H1 (cell line): ENCODE results near the gene RASGRP3. TPM values are rescaled to one million over a fixed set of nuclear protein-coding genes. Genes with fewer than 3 reads are reported as not detected.

ENCODE experiments used
- CTCF ChIA-PET: fragments of 300-600 bp; sonication (Branson Sonifier 250); formaldehyde crosslinking; loops from one replicate; lab custom pipeline; 2021; ENCODE audit not compliant: partially characterized antibody; lab: Charles Lee
- POLR2A ChIA-PET: fragments of 300-600 bp; sonication (Branson Sonifier 250); formaldehyde crosslinking; loops from one replicate; lab custom pipeline; 2021; ENCODE audit warnings: inconsistent platforms; ENCODE audit not compliant: partially characterized antibody; lab: Charles Lee
- DNase-seq, 2 experiments: peaks; one replicate each; pipeline versions ENCODE4 v3.0.0 to v3.0.0-alpha.2; 2010 to 2022; ENCODE audit warnings: low spot score in 2 of 2, low read depth in 1 of 2, mixed read lengths in 1 of 2
- FAIRE-seq: peaks from 2 replicates; lab custom pipeline; 2011; peaks lifted over from hg19 to GRCh38; lab: Jason Lieb, UNC
- H2AFZ ChIP-seq: 2 replicates; pipeline ENCODE4 v1.8.1; 2012; ENCODE audit warnings: low read length, inconsistent platforms
- H2AK5ac ChIP-seq: 2 replicates; pipeline ENCODE4 v1.6.1; 2013; ENCODE audit warnings: low read depth, low read length
- H2BK120ac ChIP-seq: replicated peaks from 2 replicates; pipeline ENCODE3; 2013; ENCODE audit warnings: low read depth, low read length, inconsistent platforms
- H2BK12ac ChIP-seq: 2 replicates; pipeline ENCODE4 v1.6.1; 2013; ENCODE audit warnings: low read depth, low read length
- H2BK15ac ChIP-seq: 2 replicates; pipeline ENCODE4 v1.6.1; 2013; ENCODE audit warnings: low read length
- H2BK20ac ChIP-seq: 2 replicates; pipeline ENCODE4 v1.6.1; 2013; ENCODE audit warnings: low read length
- H2BK5ac ChIP-seq: 2 replicates; pipeline ENCODE4 v1.6.1; 2013; ENCODE audit warnings: low read depth, low read length
- H3K14ac ChIP-seq: 2 replicates; pipeline ENCODE4 v1.6.1; 2013; ENCODE audit warnings: inconsistent platforms; ENCODE audit not compliant: insufficient read length
- H3K18ac ChIP-seq: 2 replicates; pipeline ENCODE4 v1.6.1; 2013; ENCODE audit warnings: low read length; ENCODE audit errors: extremely low read depth
- H3K23ac ChIP-seq: 2 replicates; pipeline ENCODE4 v1.6.1; 2013; ENCODE audit warnings: inconsistent platforms; ENCODE audit not compliant: insufficient read length
- H3K23me2 ChIP-seq: 2 replicates; pipeline ENCODE4 v1.6.1; 2013; ENCODE audit warnings: low read depth, low read length
- H3K27ac ChIP-seq: 2 replicates; pipeline ENCODE4 v1.6.1; 2011; ENCODE audit warnings: low read depth, low read length, inconsistent platforms
- H3K27me3 ChIP-seq, 4 experiments: replicated peaks in 1 of 4; 1 replicate in 1 of 4; 2 replicates in 3 of 4; pipeline versions ENCODE4 v1.6.1 to v1.8.1; 2011 to 2013; ENCODE audit warnings: low read length in 3 of 4, mild to moderate bottlenecking in 3 of 4, inconsistent platforms in 2 of 4, mixed read lengths in 2 of 4, moderate library complexity in 1 of 4; ENCODE audit not compliant: control insufficient read depth in 3 of 4, insufficient read depth in 3 of 4; ENCODE audit errors: extremely low read depth in 1 of 4
- H3K36me3 ChIP-seq, 4 experiments: 2 replicates each; pipeline versions ENCODE4 v1.6.1 to v1.8.1; 2011 to 2013; ENCODE audit warnings: mild to moderate bottlenecking in 4 of 4, low read length in 3 of 4, moderate library complexity in 2 of 4, control low read depth in 1 of 4, inconsistent platforms in 1 of 4; ENCODE audit not compliant: insufficient read depth in 4 of 4, control insufficient read depth in 2 of 4
- H3K4ac ChIP-seq: replicated peaks from 2 replicates; pipeline ENCODE3; 2013; ENCODE audit warnings: low read length, low read depth, mixed read lengths, inconsistent platforms; ENCODE audit not compliant: insufficient read length
- H3K4me1 ChIP-seq, 4 experiments: replicated peaks in 1 of 4; 1 replicate in 1 of 4; 2 replicates in 3 of 4; pipeline versions ENCODE4 v1.6.1 to v1.8.1; 2011 to 2013; ENCODE audit warnings: low read length in 3 of 4, inconsistent platforms in 2 of 4, mixed read lengths in 1 of 4; ENCODE audit not compliant: insufficient read depth in 4 of 4, control insufficient read depth in 3 of 4
- H3K4me2 ChIP-seq, 2 experiments: 2 replicates each; pipeline versions ENCODE4 v1.6.1 to v1.8.1; 2011 to 2013; ENCODE audit warnings: low read depth in 2 of 2, low read length in 2 of 2, control low read depth in 1 of 2, inconsistent platforms in 1 of 2, mild to moderate bottlenecking in 1 of 2; ENCODE audit not compliant: insufficient read depth in 1 of 2
- H3K4me3 ChIP-seq, 4 experiments: fragments of 200-600, 300-600 bp in 1 of 4; sonication (generic), shearing (Covaris generic), sonication (Bioruptor Twin) in 1 of 4; 2 replicates each; pipeline versions ENCODE4 v1.5.1 to v1.8.1; 2011 to 2016; ENCODE audit warnings: low read length in 4 of 4, low read depth in 3 of 4, control low read depth in 2 of 4, inconsistent platforms in 2 of 4, mild to moderate bottlenecking in 2 of 4, mixed read lengths in 1 of 4, moderate library complexity in 1 of 4; ENCODE audit not compliant: insufficient read depth in 2 of 4; ENCODE audit errors: extremely low read depth in 1 of 4
- H3K56ac ChIP-seq: replicated peaks from 2 replicates; pipeline ENCODE3; 2013; ENCODE audit warnings: low read depth, mild to moderate bottlenecking, mixed read lengths, low read length, inconsistent platforms; ENCODE audit not compliant: insufficient read length
- H3K79me1 ChIP-seq: 2 replicates; pipeline ENCODE4 v1.6.1; 2013; ENCODE audit warnings: low read depth, low read length, control low read depth
- H3K79me2 ChIP-seq, 2 experiments: 2 replicates each; pipeline versions ENCODE4 v1.6.1 to v1.8.1; 2012 to 2013; ENCODE audit warnings: low read length in 2 of 2, mild to moderate bottlenecking in 2 of 2, inconsistent platforms in 1 of 2; ENCODE audit not compliant: insufficient read depth in 2 of 2, control insufficient read depth in 1 of 2
- H3K9ac ChIP-seq, 4 experiments: replicated peaks in 1 of 4; 1 replicate in 1 of 4; 2 replicates in 3 of 4; pipeline versions ENCODE4 v1.6.1 to v1.8.1; 2011 to 2013; ENCODE audit warnings: low read depth in 3 of 4, low read length in 3 of 4, control low read depth in 2 of 4, mild to moderate bottlenecking in 2 of 4, moderate library complexity in 2 of 4, inconsistent platforms in 1 of 4; ENCODE audit errors: extremely low read depth in 1 of 4
- H3K9me3 ChIP-seq, 2 experiments: 2 replicates each; pipeline versions ENCODE4 v1.6.1 to v1.8.1; 2012 to 2013; ENCODE audit warnings: mild to moderate bottlenecking in 2 of 2, moderate library complexity in 2 of 2, control low read depth in 1 of 2, inconsistent platforms in 1 of 2, low read depth in 1 of 2, low read length in 1 of 2, mixed read lengths in 1 of 2; ENCODE audit not compliant: insufficient read depth in 2 of 2
- H4K20me1 ChIP-seq, 2 experiments: replicated peaks in 1 of 2; 2 replicates each; pipeline versions ENCODE3 to v1.8.1; 2011 to 2013; ENCODE audit warnings: inconsistent platforms in 2 of 2, low read length in 2 of 2, mild to moderate bottlenecking in 1 of 2; ENCODE audit not compliant: insufficient read depth in 2 of 2, control insufficient read depth in 1 of 2
- H4K5ac ChIP-seq: 2 replicates; pipeline ENCODE4 v1.6.1; 2013; ENCODE audit warnings: low read length, low read depth, mixed read lengths, inconsistent platforms; ENCODE audit not compliant: insufficient read length
- H4K8ac ChIP-seq: 2 replicates; pipeline ENCODE4 v1.8.0; 2013; ENCODE audit warnings: mild to moderate bottlenecking, moderate library complexity, low read length, inconsistent platforms; ENCODE audit not compliant: insufficient read depth; ENCODE audit errors: extremely low read depth
- H4K91ac ChIP-seq: replicated peaks from 2 replicates; pipeline ENCODE3; 2013; ENCODE audit warnings: low read length, mixed read lengths, inconsistent platforms; ENCODE audit not compliant: insufficient read length
- CBX8 ChIP-seq: fragments of 300-800, 300-1000 bp; sonication (generic); IDR thresholded peaks from 2 replicates; pipeline ENCODE4 v1.7.1; 2016; ENCODE audit warnings: low read depth, low read length, borderline replicate concordance
- HDAC6 ChIP-seq: IDR thresholded peaks from one replicate; pipeline ENCODE4 v1.7.1; 2012; ENCODE audit warnings: low read depth, mild to moderate bottlenecking, inconsistent platforms, low read length, moderate library complexity
- RFX5 ChIP-seq: IDR thresholded peaks from 2 replicates; pipeline ENCODE4 v1.6.1; 2011; ENCODE audit warnings: low read depth, low read length, improper control_type of control experiment, borderline replicate concordance
- SRF ChIP-seq: IDR thresholded peaks from 2 replicates; pipeline ENCODE4 v1.6.1; 2011; ENCODE audit warnings: mild to moderate bottlenecking, low read depth, low read length, moderate library complexity
- ZNF274 ChIP-seq: IDR thresholded peaks from 2 replicates; pipeline ENCODE4 v1.7.0; 2012; ENCODE audit warnings: low read length, borderline replicate concordance; ENCODE audit errors: extremely low read depth
- WGBS, 2 experiments: shearing (Covaris generic) in 1 of 2; methylation state at CpG; one replicate each; pipeline versions ENCODE4 v1.1.6 to v1.1.7; 2013 to 2015; ENCODE audit warnings: low lambda C conversion rate in 2 of 2, mixed read lengths in 2 of 2, inconsistent platforms in 1 of 2, low coverage in 1 of 2, missing lambda C conversion rate in 1 of 2; ENCODE audit not compliant: insufficient replicate concordance in 2 of 2, insufficient coverage in 1 of 2, insufficient read length in 1 of 2; ENCODE audit errors: extremely low coverage in 1 of 2, missing lambda C conversion rate in 1 of 2; 5-methylcytosine and 5-hydroxymethylcytosine counted together
- polyA plus RNA-seq, 7 experiments: library from polyadenylated mRNA; depleted of rRNA in 3 of 7; stranded (reverse) in 5 of 7; unstranded in 2 of 7; fragments of >200 nt in 5 of 7; fragments of 200-250 nt in 2 of 7; gene quantifications; 1 replicate in 5 of 7; 2 replicates in 1 of 7; 4 replicates in 1 of 7; pipeline versions ENCODE4 v1.2.1 to v1.2.3, GENCODE V29; 2011 to 2013; ENCODE audit warnings: missing spikeins in 2 of 7, mixed read lengths in 2 of 7
- total RNA-seq: library from RNA; stranded (reverse); fragmentation: NEBNext Ultra II Directional; extraction: Animal tissue kit (Norgen Biotek cat#: 25700); gene quantifications from 2 replicates; pipeline ENCODE4 v1.2.1, GENCODE V29; 2021

Gene RASGRP3
- total and polyA plus RNA-seq, 2 of the 8 experiments (the other 6 are each of a cell fraction or from before 2014, with no cell fraction given): 0.06 TPM; not detected in 1

- H3K14ac ChIP-seq: no peak overlapping the region
- no peak overlapping the region for H3K4ac ChIP-seq
- FAIRE-seq (no peak), DNase-seq (no peak)
- H2BK120ac ChIP-seq: no peak overlapping the region
- H2BK12ac ChIP-seq: no peak overlapping the region
- no peak overlapping the region for H3K4me2 ChIP-seq
- no peak overlapping the region for H4K91ac ChIP-seq
- H3K18ac ChIP-seq: no peak overlapping the region
- H4K5ac ChIP-seq: no peak overlapping the region
- 87 to 100% methylated on average over 1 to 5 of the region's 5 CpGs for WGBS, 2 experiments
- no peak overlapping the region for H3K9ac ChIP-seq
- no peak for TF ChIP-seq SRF
- no peak for TF ChIP-seq RFX5
- no peak for TF ChIP-seq CBX8
- no peak for TF ChIP-seq ZNF274
- TF ChIP-seq HDAC6: no peak
- H2BK15ac ChIP-seq: no peak overlapping the region
- H3K56ac ChIP-seq: no peak overlapping the region
- no peak overlapping the region for H2BK5ac ChIP-seq
- H3K23me2 ChIP-seq: no peaks in the 10 kb centered on the region; the same call in 1 of the 2 replicates
- H3K36me3 ChIP-seq: no peaks in the 10 kb centered on the region
- no peaks in the 10 kb centered on the region for H3K79me2 ChIP-seq
- no peak overlapping the region for H2AK5ac ChIP-seq
- no peak overlapping the region for H3K4me3 ChIP-seq
- no peak overlapping the region for H4K8ac ChIP-seq
- H3K23ac ChIP-seq: no peak overlapping the region
- ChIA-PET CTCF (interaction anchor here (0.6 kb wide), 1 partner anchor 19 kb away, joined by 4 read pairs; no protein-coding TSS in a partner anchor), POLR2A (no interaction called here)
- no peak overlapping the region for H3K27ac ChIP-seq
- no peaks in the 10 kb centered on the region for H3K27me3 ChIP-seq
- H3K9me3 ChIP-seq: no peaks in the 10 kb centered on the region
- H4K20me1 ChIP-seq: no peaks in the 10 kb centered on the region
- H2AFZ ChIP-seq: no peak overlapping the region
- H2BK20ac ChIP-seq: no peak overlapping the region
- H3K4me1 ChIP-seq: no peaks in the 10 kb centered on the region
- H3K79me1 ChIP-seq: no peaks in the 10 kb centered on the region
These were observed 33.6 kb downstream of the RASGRP3 start for GRCh38 chr2:33509908-33510585.
